GM12874 (cell line): ENCODE results near the gene LARGE2.

ENCODE experiments used
- TF ChIP-seq, protein P1 (sequence below): IDR thresholded peaks from 2 replicates; pipeline ENCODE4 v1.5.1; 2011; ENCODE audit warnings: low read depth, mild to moderate bottlenecking, control low read depth, low read length, moderate library complexity; ENCODE audit not compliant: insufficient read depth

The LARGE2 gene

DNA sequence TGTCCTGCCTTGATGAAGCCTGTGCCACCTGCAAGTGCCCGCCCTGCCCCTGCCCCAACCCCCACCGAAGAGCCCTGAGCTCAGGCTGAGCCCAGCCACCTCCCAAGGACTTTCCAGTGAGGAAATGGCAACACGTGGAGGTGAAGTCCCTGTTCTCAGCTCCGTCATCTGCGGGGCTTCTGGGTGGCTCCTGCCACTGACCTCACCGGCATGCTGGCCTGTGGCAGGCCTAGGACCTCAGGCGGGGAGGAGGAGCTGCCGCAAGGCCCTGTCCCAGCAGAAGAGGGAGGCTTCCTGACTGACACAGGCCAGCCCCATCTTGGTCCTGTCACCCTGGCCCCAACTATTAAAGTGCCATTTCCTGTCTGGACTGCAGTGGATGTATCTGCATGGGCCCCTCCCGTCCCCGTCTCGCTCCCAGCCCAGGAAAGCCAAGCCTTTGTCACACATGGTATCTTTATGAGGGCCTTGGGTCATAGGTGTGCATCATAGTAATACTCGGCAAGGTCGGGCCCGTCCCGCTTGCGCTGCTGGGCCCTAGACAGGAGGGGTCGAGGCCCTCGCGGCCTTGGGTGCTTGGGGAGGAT is 16.3 kb upstream of the LARGE2 start:
- TF ChIP-seq, protein P1, sequence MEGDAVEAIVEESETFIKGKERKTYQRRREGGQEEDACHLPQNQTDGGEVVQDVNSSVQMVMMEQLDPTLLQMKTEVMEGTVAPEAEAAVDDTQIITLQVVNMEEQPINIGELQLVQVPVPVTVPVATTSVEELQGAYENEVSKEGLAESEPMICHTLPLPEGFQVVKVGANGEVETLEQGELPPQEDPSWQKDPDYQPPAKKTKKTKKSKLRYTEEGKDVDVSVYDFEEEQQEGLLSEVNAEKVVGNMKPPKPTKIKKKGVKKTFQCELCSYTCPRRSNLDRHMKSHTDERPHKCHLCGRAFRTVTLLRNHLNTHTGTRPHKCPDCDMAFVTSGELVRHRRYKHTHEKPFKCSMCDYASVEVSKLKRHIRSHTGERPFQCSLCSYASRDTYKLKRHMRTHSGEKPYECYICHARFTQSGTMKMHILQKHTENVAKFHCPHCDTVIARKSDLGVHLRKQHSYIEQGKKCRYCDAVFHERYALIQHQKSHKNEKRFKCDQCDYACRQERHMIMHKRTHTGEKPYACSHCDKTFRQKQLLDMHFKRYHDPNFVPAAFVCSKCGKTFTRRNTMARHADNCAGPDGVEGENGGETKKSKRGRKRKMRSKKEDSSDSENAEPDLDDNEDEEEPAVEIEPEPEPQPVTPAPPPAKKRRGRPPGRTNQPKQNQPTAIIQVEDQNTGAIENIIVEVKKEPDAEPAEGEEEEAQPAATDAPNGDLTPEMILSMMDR: no peak

GRCh38 chr11:45906965-45907611 is 15.4 kb upstream of the LARGE2 start, which contains the start of gene FREY1:
Gene FREY1, minus strand, starts transcription at chr11:45907271. Its CDS starts 26 bp downstream, at chr11:45907245.
- TF ChIP-seq, protein P1: no peak

- TF ChIP-seq, protein P1: no peak
Observed at GRCh38 chr11:45907911-45908370, 14.5 kb upstream of the LARGE2 start.

- TF ChIP-seq, protein P1: no peak
Observed at GRCh38 chr11:45909594-45910475, 12.6 kb upstream of the LARGE2 start.

DNA sequence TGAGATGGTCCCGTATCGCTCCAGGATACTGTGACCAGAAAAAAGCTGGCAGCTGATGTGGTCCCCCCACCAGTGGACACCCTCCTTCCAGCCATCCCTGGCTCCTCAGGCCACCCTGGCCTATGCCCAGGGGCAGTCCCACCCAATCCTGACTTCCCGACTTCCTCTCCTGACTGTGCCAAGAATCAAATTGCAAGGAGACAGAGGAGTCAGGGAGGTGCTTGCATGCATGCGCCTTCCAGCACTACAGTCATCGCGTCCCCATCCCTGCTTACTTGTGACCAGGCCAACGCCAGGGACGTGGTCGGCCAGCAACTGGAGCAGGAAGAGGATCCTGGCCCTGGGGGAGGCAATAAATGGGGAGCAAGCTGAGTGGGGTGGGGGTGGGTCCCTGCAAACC is 11.8 kb upstream of the LARGE2 start:
- TF ChIP-seq, protein P1: no peak

- TF ChIP-seq, protein P1: no peak
Observed at GRCh38 chr11:45913514-45913913, 8.9 kb upstream of the LARGE2 start.
